Mucosa of descending colon (tissue), 3 donors: Measurements from ENCODE around the gene DPY30. TPM values are rescaled to one million over a fixed set of nuclear protein-coding genes. Genes with fewer than 3 reads are reported as not detected.

Source experiments
- ATAC-seq: fragments of 200-7000 bp; cut with Tn5 transposase; one replicate; pipeline ENCODE4 v1.9.1; 2020; ENCODE audit warnings: mild to moderate bottlenecking, moderate library complexity
- DNase-seq, 3 donors: peaks; one replicate each; pipeline ENCODE4 v3.0.0-alpha.2; 2020
- H3K36me3 ChIP-seq: fragments of 200-600 bp; one replicate; pipeline ENCODE4 v1.8.0; 2021; ENCODE audit warnings: low read depth, mild to moderate bottlenecking
- H3K4me1 ChIP-seq: fragments of 200-600 bp; one replicate; pipeline ENCODE4 v1.8.0; 2021; ENCODE audit warnings: low read depth, mild to moderate bottlenecking
- H3K4me3 ChIP-seq: fragments of 200-600 bp; one replicate; pipeline ENCODE4 v1.8.0; 2021; ENCODE audit warnings: mild to moderate bottlenecking
- H3K9me3 ChIP-seq: fragments of 200-600 bp; one replicate; pipeline ENCODE4 v1.8.0; 2021; ENCODE audit warnings: mild to moderate bottlenecking
- intact Hi-C, 2 donors: fragments of 100-400 bp; cut with DNase I in 1 of 2; cut with micrococcal nuclease in 1 of 2; formaldehyde crosslinking; loops; one replicate each; pipeline versions ENCODE4 v1.11.0 to v1.11.1; 2022; cut with DNase I, micrococcal nuclease
- total RNA-seq, 3 donors: library from RNA; stranded (reverse); fragmentation: NEBNext Ultra II Directional in 2 of 3; extraction: Animal tissue kit (Norgen Biotek cat#: 25700) in 2 of 3; gene quantifications; one replicate each; pipeline versions ENCODE4 v1.2.1 to v1.2.4, GENCODE V29; 2021 to 2023
- TF ChIP-seq, protein P1 (sequence below): fragments of 200-600 bp; IDR thresholded peaks from one replicate; pipeline ENCODE4 v1.8.0; 2022; ENCODE audit warnings: antibody characterized with exemption, mild to moderate bottlenecking
- donor health status: DM: no; HTN: no; CAD: no; lungs with moderate emphysema.
- donor health status: DM: no; HTN: no; CAD: no.
- donor health status: DM: no; HTN: yes; CAD: no.

Gene DPY30
- total RNA-seq, 3 donors from 2014 or later = 49.0 to 59.2 (median 49.0) TPM

DNA sequence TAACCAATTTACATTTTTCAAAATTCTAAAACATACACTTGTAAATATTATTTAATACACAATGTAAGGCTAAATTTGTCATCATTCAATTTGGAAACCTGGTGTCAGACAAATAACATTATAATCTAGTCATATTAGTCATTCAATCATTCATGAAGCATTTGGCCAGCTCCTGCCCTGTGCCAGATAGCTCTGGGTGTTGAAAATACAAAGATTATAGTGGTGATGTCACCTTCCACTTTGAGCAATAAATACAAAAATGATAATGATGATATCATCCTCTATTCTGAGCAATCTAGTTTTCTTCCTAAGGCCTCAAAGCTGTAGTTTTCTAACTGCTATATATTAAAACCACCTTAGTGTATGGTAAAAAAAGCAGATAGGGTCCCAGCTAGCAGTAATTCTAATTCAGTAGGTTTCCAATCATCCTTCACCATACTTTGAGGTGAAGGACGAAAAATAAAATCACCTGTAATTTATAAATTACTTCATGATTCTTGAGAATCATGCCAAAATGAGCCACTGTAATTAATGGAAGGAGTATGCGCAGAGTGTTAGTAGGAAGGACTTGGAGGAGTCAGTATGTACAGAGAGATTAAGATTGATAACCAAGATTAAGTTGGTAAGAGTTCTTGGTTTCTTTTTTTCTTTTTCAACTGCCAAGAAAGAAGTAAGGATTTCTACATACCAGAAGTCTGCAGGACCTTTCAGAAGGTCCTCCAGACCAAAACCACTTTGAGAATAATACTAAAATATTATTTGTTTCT, 52.0 kb downstream of the DPY30 start:
- Histone ChIP-seq H3K36me3 (no peaks in the 10 kb centered on the region), H3K4me3 (no peak overlapping the region), H3K4me1 (no peaks in the 10 kb centered on the region), H3K9me3 (no peaks in the 10 kb centered on the region)
- TF ChIP-seq, protein P1, sequence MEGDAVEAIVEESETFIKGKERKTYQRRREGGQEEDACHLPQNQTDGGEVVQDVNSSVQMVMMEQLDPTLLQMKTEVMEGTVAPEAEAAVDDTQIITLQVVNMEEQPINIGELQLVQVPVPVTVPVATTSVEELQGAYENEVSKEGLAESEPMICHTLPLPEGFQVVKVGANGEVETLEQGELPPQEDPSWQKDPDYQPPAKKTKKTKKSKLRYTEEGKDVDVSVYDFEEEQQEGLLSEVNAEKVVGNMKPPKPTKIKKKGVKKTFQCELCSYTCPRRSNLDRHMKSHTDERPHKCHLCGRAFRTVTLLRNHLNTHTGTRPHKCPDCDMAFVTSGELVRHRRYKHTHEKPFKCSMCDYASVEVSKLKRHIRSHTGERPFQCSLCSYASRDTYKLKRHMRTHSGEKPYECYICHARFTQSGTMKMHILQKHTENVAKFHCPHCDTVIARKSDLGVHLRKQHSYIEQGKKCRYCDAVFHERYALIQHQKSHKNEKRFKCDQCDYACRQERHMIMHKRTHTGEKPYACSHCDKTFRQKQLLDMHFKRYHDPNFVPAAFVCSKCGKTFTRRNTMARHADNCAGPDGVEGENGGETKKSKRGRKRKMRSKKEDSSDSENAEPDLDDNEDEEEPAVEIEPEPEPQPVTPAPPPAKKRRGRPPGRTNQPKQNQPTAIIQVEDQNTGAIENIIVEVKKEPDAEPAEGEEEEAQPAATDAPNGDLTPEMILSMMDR = no peak
- ATAC-seq (no peak), DNase-seq (no peak)
- intact Hi-C loops = no loop called here

DNA sequence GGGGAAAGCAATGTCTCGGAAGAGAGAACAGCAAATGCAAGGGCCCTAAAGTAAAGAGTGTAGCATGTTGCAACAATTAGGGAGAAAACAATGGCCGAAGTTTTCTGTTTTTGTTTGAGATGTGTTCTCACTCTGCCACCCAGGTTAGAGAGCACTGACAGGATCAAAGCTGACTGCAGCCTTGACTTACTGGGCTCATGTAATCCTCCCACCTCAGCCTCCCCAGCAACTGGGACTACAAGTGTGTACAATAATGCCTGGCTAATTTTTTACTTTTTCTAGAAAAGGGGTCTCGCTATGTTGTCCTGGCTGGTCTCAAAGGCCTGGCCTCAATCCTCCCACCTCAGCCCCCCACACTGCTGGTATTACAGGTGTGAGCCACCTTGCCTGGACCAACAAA, 52.7 kb downstream of the DPY30 start:
- no peaks in the 10 kb centered on the region for H3K9me3 ChIP-seq
- intact Hi-C loops = no loop called here
- H3K4me1 ChIP-seq = no peaks in the 10 kb centered on the region
- H3K36me3 ChIP-seq = no peaks in the 10 kb centered on the region
- no peak overlapping the region for H3K4me3 ChIP-seq
- DNase-seq (no peak), ATAC-seq (no peak)
- TF ChIP-seq, protein P1 = no peak

DNA sequence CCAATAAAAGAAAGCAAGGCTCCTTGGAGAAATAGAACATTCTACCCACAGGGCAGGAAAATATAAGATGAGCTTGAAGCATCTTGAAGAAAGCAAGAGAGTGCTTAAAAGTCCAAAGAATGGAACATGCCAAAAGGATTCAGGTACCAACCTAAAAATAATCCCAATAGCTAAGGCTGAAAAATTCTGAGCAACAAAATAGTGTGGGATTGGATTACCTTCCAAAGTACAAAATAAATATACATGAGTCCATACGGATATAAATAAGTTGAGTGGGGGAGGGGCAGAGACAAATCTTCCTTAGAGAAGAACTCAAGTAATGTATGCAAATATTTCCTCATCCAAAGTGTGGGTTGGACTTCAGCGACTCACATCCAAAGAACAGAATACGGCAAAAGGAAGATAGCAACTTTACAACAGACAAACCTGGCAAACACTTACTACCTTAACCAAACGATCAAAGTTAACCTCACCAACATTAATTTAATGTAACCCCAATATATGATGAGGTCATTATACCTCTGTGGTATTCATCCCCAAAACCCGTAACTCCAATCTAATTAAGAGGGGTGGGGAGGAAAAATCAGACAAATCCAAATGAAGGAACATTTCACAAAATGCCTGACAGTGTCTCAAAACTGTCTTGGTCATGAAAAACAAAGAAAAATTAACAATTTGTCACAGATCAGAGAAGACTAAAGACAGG, 55.7 kb downstream of the DPY30 start:
- intact Hi-C loops = no loop called here
- Histone ChIP-seq H3K9me3 (no peaks in the 10 kb centered on the region), H3K36me3 (no peaks in the 10 kb centered on the region), H3K4me3 (no peak overlapping the region), H3K4me1 (no peaks in the 10 kb centered on the region)
- TF ChIP-seq, protein P1 = no peak
- ATAC-seq (no peak), DNase-seq (no peak)

DNA sequence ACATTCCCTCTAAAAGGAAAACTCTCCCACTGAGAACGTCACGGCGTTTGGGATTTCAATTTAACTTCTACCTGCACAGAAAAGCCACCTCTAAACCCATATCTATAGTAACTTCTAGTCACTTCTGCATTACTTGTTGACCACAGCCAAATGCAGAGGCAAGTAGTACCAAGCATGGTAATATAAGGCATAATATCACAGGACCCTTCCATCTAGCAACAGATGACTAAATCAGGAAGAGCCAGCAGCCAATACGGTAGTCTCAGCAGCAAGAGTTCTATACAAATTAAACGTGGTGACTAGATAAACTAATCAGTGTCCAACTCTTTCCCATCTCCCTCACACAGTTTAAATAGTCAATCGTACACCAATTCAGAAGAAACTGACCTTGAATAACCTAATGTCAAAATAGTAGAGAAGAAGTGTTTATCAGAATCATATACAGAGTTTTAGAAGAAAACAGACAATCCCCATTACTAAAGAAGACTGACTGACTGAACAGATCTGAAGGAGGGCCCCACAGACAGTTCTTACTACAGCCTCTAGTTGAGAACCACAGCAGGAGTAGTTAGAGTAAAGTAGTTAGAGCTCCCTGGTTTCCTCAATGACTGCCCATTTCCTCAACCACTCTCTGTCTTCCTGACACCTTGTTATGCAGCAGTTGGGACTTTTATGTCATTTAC, 58.8 kb downstream of the DPY30 start:
- Histone ChIP-seq H3K36me3 (no peaks in the 10 kb centered on the region), H3K4me3 (no peak overlapping the region), H3K4me1 (no peaks in the 10 kb centered on the region), H3K9me3 (no peaks in the 10 kb centered on the region)
- DNase-seq (peak in 1 of 3 donors; percentile 6), ATAC-seq (peak; percentile 80)
- intact Hi-C loops = no loop called here
- TF ChIP-seq, protein P1 = no peak

DNA sequence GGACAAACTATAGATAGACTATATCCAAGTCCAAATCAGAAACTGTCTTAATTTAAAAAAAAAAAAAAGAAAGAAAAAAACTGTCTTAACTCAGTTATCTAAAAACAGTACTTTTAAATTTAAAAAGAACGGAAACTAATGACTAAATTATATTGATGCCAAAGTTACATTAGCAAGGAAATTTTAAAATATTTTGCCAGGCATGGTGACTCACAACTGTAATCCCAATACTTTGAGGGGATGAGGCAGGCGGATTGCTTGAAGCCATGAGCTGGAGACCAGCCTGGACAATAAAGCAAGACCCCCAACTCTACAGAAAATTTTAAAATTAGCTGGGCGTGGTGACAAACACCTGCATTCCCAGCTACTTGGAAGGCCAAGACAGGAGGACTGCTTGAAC, 59.6 kb downstream of the DPY30 start:
- DNase-seq (no peak), ATAC-seq (no peak)
- no peaks in the 10 kb centered on the region for H3K4me1 ChIP-seq
- no peak overlapping the region for H3K4me3 ChIP-seq
- TF ChIP-seq, protein P1 = no peak
- intact Hi-C loops = no loop called here
- no peaks in the 10 kb centered on the region for H3K36me3 ChIP-seq
- H3K9me3 ChIP-seq = no peaks in the 10 kb centered on the region
